SIG-M5 (cell line): ENCODE results near the gene SMCP.

Source experiments
- DNase-seq: peaks from one replicate; lab custom pipeline; 2025; lab: John Stamatoyannopoulos, UW

Gene SMCP

GRCh38 chr1:152878042-152878441 is at the start of gene SMCP:
Gene SMCP, plus strand, starts transcription at chr1:152878322. Its CDS starts 6,101 bp downstream, at chr1:152884423.
- DNase-seq = no peak

- DNase-seq = no peak
Observed at GRCh38 chr1:152836870-152837269, 41.3 kb upstream of the SMCP start.

GRCh38 chr1:152842556-152842955 is 35.6 kb upstream of the SMCP start, which contains the start of gene LCE6A:
Gene LCE6A, plus strand, starts transcription at chr1:152842856. Its CDS starts 665 bp downstream, at chr1:152843521.
- no peak for DNase-seq

GRCh38 chr1:152855661-152856060 is 22.5 kb upstream of the SMCP start:
- DNase-seq = no peak

- no peak for DNase-seq
Observed at GRCh38 chr1:152858062-152858461, 20.1 kb upstream of the SMCP start.

- DNase-seq = no peak
Observed at GRCh38 chr1:152859696-152860095, 18.4 kb upstream of the SMCP start, which contains the start of gene LCE7A. Gene LCE7A, plus strand, starts transcription at chr1:152859996. Its CDS starts 702 bp downstream, at chr1:152860698.

- DNase-seq = no peak
Observed at GRCh38 chr1:152860129-152860528, 18.0 kb upstream of the SMCP start.

- DNase-seq = no peak
Observed at GRCh38 chr1:152861374-152861773, 16.7 kb upstream of the SMCP start.

- DNase-seq = no peak
Observed at GRCh38 chr1:152864443-152864842, 13.7 kb upstream of the SMCP start.

GRCh38 chr1:152866321-152866720 is 11.8 kb upstream of the SMCP start:
- DNase-seq = no peak

GRCh38 chr1:152869808-152870419 is 8.2 kb upstream of the SMCP start:
- no peak for DNase-seq

- no peak for DNase-seq
Observed at GRCh38 chr1:152870831-152871730, 7.0 kb upstream of the SMCP start.

- DNase-seq = no peak
Observed at GRCh38 chr1:152871731-152872126, 6.4 kb upstream of the SMCP start.

- no peak for DNase-seq
Observed at GRCh38 chr1:152873495-152873894, 4.6 kb upstream of the SMCP start.

- no peak for DNase-seq
Observed at GRCh38 chr1:152876827-152877226, 1.3 kb upstream of the SMCP start.

GRCh38 chr1:152879559-152880198 is 1.6 kb downstream of the SMCP start:
- no peak for DNase-seq

- DNase-seq = no peak
Observed at GRCh38 chr1:152880316-152880715, 2.2 kb downstream of the SMCP start.

- no peak for DNase-seq
Observed at GRCh38 chr1:152880907-152881306, 2.8 kb downstream of the SMCP start.

- no peak for DNase-seq
Observed at GRCh38 chr1:152884085-152884484, 6.0 kb downstream of the SMCP start.

GRCh38 chr1:152884506-152884905 is 6.4 kb downstream of the SMCP start:
- DNase-seq = no peak

- DNase-seq = no peak
Observed at GRCh38 chr1:152884966-152885624, 7.0 kb downstream of the SMCP start.

- DNase-seq = no peak
Observed at GRCh38 chr1:152886085-152886484, 8.0 kb downstream of the SMCP start.
